Germinal center (tissue), 1 donor: Measurements from ENCODE around the gene PPM1E.
A peak's percentile ranks its signal among the peaks of the same experiment; 100 is the strongest.
"Not testable (repeated sequence)": the region's sequence is repeated elsewhere in the genome, so short reads cannot be mapped to it uniquely, and the experiment has no call there.

Experiments used
- DNase-seq: peaks from one replicate; pipeline ENCODE4 v3.0.0; 2012; ENCODE audit warnings: mixed read lengths, low spot score

PPM1E gene

GRCh38 chr17:58755577-58756245, at the start of gene PPM1E:
Gene PPM1E, plus strand, starts transcription at chr17:58755854.
- DNase-seq: peak; percentile 84

DNA sequence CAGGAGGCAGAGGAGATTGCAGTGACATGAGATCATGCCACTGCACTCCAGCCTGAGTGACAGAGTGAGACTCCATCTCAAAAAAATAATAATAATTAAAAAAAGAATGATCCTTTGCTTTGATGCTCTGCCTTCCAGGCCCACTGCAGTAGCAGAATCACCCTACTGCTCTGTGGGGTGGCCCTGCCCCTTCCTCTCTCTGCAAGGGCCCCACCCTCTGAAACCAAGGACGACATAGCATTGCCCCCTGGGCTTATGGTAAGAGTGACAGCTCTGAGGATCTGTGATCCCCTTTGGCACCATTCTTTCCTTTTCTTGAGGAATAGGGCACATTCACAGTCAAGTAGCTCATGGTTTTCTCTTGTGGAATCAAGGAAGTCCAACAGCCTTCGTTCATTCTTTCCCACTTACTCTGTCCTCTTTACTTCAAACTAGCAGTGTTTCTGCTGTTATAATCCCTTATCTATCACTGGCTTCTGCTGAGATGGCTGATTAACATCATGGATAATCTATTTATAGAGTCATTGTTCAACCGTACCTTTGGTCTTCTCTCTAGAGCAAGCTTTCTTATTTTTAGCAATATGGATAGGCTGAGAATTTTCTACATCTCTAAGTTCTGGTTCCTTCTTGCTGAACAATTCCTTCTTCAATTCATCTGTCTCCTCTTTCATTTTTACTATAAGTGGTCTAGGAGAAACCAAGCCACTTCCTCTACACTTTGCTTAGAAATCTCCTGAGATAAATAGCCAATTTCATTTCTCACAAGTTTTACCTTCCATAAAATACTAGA, 49.1 kb upstream of the PPM1E start:
- no peak for DNase-seq

- peak; percentile 27 for DNase-seq
These were observed 44.6 kb upstream of the PPM1E start for GRCh38 chr17:58710948-58711552.

DNA sequence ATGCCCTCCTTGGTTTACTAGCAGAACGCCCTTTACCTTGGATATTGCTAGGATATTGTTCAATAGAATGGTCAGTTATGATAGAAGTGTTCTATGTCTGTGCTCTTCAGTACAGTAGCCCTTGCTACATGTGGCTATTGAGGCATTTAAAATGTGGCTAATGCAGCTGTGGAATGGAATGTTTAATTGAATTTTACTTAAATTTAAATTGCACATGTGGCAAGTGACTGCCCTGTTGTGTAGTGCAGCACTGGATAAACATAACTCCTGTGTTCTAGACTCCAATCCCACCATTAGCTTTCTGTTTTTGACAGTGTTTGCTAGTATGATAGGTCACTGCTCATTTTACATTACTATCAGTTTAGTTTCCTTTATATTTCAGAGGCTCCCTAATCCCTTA, 33.4 kb upstream of the PPM1E start:
- DNase-seq: no peak

GRCh38 chr17:58722696-58723095, 33.0 kb upstream of the PPM1E start:
- no peak for DNase-seq

- no peak for DNase-seq
These were observed 26.9 kb upstream of the PPM1E start for GRCh38 chr17:58728798-58729197.

DNA sequence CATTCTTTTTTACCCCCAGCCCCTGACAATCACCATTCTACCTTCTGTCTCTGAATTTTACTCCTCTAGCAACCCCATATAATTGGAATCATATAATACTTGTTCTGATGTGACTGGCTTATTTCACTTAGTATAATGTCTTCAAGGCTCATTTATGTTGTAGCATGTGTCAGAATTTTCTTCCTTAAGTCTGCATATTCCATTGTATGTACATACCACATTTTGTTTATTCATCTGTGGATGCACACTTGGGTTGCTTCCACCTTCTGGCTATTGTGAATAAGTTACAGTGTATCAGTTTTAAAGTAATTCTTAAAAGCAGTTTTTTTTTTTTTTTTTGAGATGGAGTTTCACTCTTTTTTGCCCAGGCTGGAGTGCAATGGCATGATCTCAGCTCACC, 24.7 kb upstream of the PPM1E start:
- no peak for DNase-seq

- no peak for DNase-seq
These were observed 21.6 kb upstream of the PPM1E start for GRCh38 chr17:58734040-58734439.

DNA sequence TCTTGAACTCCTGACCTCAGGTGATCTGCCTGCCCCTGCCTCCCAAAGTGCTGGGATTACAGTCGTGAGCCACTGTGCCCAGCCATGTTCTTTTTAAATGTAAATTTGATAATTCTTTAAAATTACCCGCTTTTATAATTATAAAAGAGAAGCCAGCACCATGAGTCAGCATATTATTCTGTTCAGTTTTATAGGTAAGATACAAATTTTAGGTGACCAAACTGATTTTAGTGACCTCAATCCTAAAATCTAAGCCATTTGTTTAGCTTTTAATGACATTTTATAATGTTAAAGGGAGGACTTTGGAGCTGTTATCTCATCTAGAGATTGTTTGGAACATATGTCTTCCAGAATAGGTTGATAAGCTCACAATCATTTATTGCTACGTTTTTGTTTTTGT, 20.8 kb upstream of the PPM1E start:
- DNase-seq: no peak

- no peak for DNase-seq
These were observed 14.5 kb upstream of the PPM1E start for GRCh38 chr17:58741121-58741625.

DNA sequence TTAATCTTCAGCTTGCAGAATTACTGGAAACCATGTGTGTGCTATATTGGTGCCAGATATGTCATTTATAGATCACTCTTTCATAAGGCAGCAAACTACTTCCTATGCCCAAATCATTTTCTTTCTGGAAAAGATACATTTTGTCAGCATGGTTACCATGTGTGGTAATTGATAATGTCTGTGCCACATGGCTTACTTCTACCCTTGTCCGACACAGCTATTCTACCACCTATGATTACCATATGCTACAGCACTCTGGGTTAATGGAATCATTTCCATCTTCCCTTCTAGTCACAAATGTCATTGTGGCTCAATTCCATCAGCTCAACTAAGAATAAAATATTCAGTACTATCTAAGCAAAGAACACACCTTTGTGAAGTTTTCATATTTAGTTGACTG, 8.0 kb upstream of the PPM1E start:
- no peak for DNase-seq

- DNase-seq: not testable (repeated sequence)
These were observed 6.0 kb upstream of the PPM1E start for GRCh38 chr17:58749627-58750026.

DNA sequence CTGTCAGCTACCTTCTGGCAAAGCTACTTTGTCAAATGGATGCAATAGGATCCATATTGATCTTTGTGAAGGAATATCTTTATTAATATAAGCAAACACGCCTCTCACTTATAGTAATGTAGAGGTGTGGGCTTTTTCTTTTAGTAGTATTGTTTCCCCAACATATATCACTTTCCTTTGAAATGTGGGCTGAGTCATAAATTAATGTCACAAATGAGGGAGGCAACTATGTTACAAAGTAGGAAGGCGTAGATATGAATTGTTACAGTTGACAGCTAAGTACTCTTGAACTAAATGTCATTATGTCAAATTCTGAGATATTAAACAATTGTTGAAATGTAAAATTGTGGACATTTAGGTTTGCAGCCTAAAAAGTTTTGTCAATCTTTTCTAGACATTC, 2.6 kb upstream of the PPM1E start:
- DNase-seq: no peak

GRCh38 chr17:58755269-58755576, 431 bp upstream of the PPM1E start:
- no peak for DNase-seq

DNA sequence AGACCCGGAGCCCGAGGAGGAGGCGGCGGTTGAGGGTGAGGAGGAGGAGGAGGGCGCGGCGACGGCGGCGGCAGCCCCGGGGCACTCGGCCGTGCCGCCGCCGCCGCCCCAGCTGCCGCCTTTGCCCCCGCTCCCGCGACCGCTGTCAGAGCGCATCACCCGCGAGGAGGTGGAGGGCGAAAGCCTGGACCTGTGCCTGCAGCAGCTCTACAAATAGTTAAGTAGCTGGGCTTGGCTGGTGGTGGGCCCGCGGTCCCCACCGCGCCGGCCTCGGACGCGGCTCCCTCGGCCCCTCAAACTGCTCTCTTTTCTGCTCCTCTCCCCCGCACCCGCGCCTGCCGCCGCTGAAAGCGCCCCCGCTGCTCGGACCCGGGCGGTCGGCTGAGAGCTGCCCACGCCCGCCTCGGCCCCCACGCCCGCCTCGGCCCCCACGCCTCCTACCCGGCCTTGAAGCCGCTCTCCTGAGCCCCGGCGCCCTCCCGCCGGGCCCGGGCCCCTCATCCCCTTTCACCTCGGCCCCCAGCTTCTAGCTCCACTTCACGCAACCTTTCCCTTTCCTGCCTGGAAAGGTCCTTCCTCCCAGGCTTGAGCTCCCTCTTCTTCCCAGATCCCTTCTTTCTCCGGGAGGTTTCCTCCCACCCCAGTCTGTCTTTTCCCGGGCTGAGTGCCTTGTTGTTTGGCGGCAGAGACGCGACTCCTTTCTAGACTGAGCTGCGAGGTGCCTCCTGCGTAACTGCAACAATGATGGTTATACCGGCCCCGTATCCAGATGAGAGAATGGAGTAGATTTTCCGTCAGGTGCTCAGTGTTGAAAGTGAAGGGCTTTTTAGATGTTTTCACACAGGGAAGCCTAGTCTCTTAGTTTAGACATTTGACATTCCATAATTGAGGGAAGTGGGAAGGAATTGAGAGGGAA, 850 bp downstream of the PPM1E start:
- peak; percentile 54 for DNase-seq

DNA sequence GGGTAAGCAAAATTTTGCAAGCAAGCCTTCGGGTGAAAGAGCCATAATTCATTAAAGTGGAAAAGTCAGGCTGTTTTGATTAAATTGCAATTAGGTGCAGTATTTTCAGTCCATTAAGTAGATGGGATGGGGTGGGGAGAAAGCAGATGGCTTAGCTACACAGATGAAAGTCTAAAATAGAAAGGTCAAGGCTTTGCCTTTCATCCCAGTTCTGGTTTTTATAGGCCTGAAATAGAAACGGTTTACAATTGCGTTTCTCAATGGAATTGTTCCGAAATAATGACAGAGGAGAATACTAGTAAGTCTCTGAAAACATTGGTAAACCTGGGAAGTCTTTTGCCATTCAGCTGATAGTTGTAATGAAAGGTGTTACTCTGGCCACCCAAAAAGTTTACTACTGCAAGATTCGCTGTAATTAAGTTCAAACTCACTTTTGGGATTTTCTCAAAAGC, 1.5 kb downstream of the PPM1E start:
- no peak for DNase-seq

DNA sequence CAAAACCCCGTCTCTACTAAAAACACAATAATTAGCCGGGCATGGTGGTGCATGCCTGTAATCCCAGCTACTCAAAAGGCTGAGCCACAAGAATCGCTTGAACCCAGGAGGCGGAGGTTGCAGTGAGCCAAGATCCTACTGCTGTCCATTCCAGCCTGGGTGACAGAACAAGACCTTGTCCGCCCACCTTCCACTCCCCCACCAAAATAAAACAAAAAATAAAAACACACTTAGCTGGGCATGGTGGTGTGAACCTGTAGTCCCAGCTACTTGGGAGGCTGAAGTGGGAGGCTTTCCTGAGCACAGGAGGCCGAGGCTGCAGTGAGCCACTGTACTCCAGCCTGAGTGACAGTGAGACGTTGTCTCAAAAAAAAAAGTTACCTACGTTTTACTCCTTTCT, 3.2 kb downstream of the PPM1E start:
- DNase-seq: no peak

DNA sequence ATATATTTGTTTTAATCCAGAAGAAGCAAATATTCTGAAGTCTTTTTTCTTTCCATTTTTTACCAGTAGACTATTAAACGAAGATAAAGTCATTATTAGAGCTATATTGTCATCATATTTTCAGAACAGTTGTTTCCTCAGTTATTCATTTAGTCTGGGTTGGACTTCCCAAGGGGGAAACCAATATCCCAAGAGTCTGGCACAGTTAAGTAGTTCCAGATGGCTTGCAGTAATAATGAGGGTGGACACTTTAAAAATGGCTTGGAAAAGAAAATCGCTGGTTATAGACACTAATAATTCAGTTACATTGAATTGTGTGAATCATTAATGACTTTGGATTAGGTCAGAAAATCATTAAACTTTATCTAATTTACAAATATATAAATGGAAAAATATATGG, 3.9 kb downstream of the PPM1E start:
- DNase-seq: no peak

- no peak for DNase-seq
These were observed 4.6 kb downstream of the PPM1E start for GRCh38 chr17:58760248-58760647.

DNA sequence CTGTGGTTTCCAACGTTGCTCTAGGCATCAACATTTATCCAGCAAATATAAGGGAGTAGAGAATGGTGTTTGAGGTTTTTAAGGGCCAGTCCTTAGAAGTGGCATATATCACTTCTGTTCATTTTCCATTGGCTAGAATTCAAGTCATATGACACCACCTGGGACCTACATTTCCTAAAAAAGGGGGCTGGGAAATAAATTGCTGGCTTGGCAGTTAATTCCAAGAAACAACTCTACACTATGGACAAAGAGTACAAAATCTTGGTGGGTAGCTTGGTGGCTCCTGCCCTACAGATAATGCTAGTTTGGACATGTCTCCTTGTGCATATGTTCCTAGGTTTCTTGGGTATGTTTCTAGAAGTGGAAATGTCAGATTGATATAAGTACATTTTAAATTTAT, 7.6 kb downstream of the PPM1E start:
- DNase-seq: no peak

- no peak for DNase-seq
These were observed 8.7 kb downstream of the PPM1E start for GRCh38 chr17:58764373-58764772.

GRCh38 chr17:58778482-58778881, 22.8 kb downstream of the PPM1E start:
- DNase-seq: not testable (repeated sequence)
